ENCODE measurements around the gene APEX1.

Gene APEX1

GRCh38 chr14:20419419-20419818 is 35.6 kb upstream of the APEX1 start:
- Histone ChIP-seq H3K9me3 (ENCODE audit: control insufficient read depth, low read length) (no peaks in the 10 kb centered on the region), H3K4me3 (ENCODE audit: insufficient read depth, low read depth, low read length, poor library complexity, severe bottlenecking) (no peak overlapping the region), H3K4me1 (ENCODE audit: control insufficient read depth, insufficient read depth, low read length, poor library complexity, severe bottlenecking) (no peaks in the 10 kb centered on the region), H3K27me3 (replicated peaks; ENCODE audit: control insufficient read depth, insufficient read depth, low read length, poor library complexity, severe bottlenecking) (no peaks in the 10 kb centered on the region), H3K36me3 (ENCODE audit: control insufficient read depth, insufficient read depth, low read length) (no peaks in the 10 kb centered on the region), H3K27ac (ENCODE audit: insufficient read depth, low read length, poor library complexity, severe bottlenecking) (no peak overlapping the region)
- DNase-seq: no peak

GRCh38 chr14:20421267-20421666 is 33.8 kb upstream of the APEX1 start:
- no peaks in the 10 kb centered on the region for H3K36me3 ChIP-seq (ENCODE audit: control insufficient read depth, insufficient read depth, low read length)
- H3K9me3 ChIP-seq (ENCODE audit: control insufficient read depth, low read length): no peaks in the 10 kb centered on the region
- no peak overlapping the region for H3K4me3 ChIP-seq (ENCODE audit: insufficient read depth, low read depth, low read length, poor library complexity, severe bottlenecking)
- no peaks in the 10 kb centered on the region for H3K27me3 ChIP-seq (replicated peaks; ENCODE audit: control insufficient read depth, insufficient read depth, low read length, poor library complexity, severe bottlenecking)
- DNase-seq: no peak
- no peaks in the 10 kb centered on the region for H3K4me1 ChIP-seq (ENCODE audit: control insufficient read depth, insufficient read depth, low read length, poor library complexity, severe bottlenecking)
- no peak overlapping the region for H3K27ac ChIP-seq (ENCODE audit: insufficient read depth, low read length, poor library complexity, severe bottlenecking)

GRCh38 chr14:20422886-20423285 is 32.1 kb upstream of the APEX1 start:
- DNase-seq: no peak
- Histone ChIP-seq H3K36me3 (ENCODE audit: control insufficient read depth, insufficient read depth, low read length) (no peaks in the 10 kb centered on the region), H3K27me3 (replicated peaks; ENCODE audit: control insufficient read depth, insufficient read depth, low read length, poor library complexity, severe bottlenecking) (no peaks in the 10 kb centered on the region), H3K4me3 (ENCODE audit: insufficient read depth, low read depth, low read length, poor library complexity, severe bottlenecking) (no peak overlapping the region), H3K9me3 (ENCODE audit: control insufficient read depth, low read length) (no peaks in the 10 kb centered on the region), H3K4me1 (ENCODE audit: control insufficient read depth, insufficient read depth, low read length, poor library complexity, severe bottlenecking) (peaks cover under 1% of the 10 kb centered on the region), H3K27ac (ENCODE audit: insufficient read depth, low read length, poor library complexity, severe bottlenecking) (no peak overlapping the region)

GRCh38 chr14:20424851-20425250 is 30.2 kb upstream of the APEX1 start:
- Histone ChIP-seq H3K27ac (ENCODE audit: insufficient read depth, low read length, poor library complexity, severe bottlenecking) (no peak overlapping the region), H3K36me3 (ENCODE audit: control insufficient read depth, insufficient read depth, low read length) (no peaks in the 10 kb centered on the region), H3K4me3 (ENCODE audit: insufficient read depth, low read depth, low read length, poor library complexity, severe bottlenecking) (no peak overlapping the region), H3K27me3 (replicated peaks; ENCODE audit: control insufficient read depth, insufficient read depth, low read length, poor library complexity, severe bottlenecking) (no peaks in the 10 kb centered on the region), H3K4me1 (ENCODE audit: control insufficient read depth, insufficient read depth, low read length, poor library complexity, severe bottlenecking) (peaks cover 6% of the 10 kb centered on the region), H3K9me3 (ENCODE audit: control insufficient read depth, low read length) (no peaks in the 10 kb centered on the region)
- no peak for DNase-seq

GRCh38 chr14:20427231-20428009 is 27.6 kb upstream of the APEX1 start:
- DNase-seq: no peak
- no peaks in the 10 kb centered on the region for H3K36me3 ChIP-seq (ENCODE audit: control insufficient read depth, insufficient read depth, low read length)
- no peaks in the 10 kb centered on the region for H3K27me3 ChIP-seq (replicated peaks; ENCODE audit: control insufficient read depth, insufficient read depth, low read length, poor library complexity, severe bottlenecking)
- no peak overlapping the region for H3K4me3 ChIP-seq (ENCODE audit: insufficient read depth, low read depth, low read length, poor library complexity, severe bottlenecking)
- H3K4me1 ChIP-seq (ENCODE audit: control insufficient read depth, insufficient read depth, low read length, poor library complexity, severe bottlenecking): peaks cover 6% of the 10 kb centered on the region
- no peak overlapping the region for H3K27ac ChIP-seq (ENCODE audit: insufficient read depth, low read length, poor library complexity, severe bottlenecking)
- no peaks in the 10 kb centered on the region for H3K9me3 ChIP-seq (ENCODE audit: control insufficient read depth, low read length)

- Histone ChIP-seq H3K27me3 (replicated peaks; ENCODE audit: control insufficient read depth, insufficient read depth, low read length, poor library complexity, severe bottlenecking) (no peaks in the 10 kb centered on the region), H3K36me3 (ENCODE audit: control insufficient read depth, insufficient read depth, low read length) (no peaks in the 10 kb centered on the region), H3K27ac (ENCODE audit: insufficient read depth, low read length, poor library complexity, severe bottlenecking) (no peak overlapping the region), H3K4me1 (ENCODE audit: control insufficient read depth, insufficient read depth, low read length, poor library complexity, severe bottlenecking) (peaks cover 6% of the 10 kb centered on the region), H3K4me3 (ENCODE audit: insufficient read depth, low read depth, low read length, poor library complexity, severe bottlenecking) (no peak overlapping the region), H3K9me3 (ENCODE audit: control insufficient read depth, low read length) (no peaks in the 10 kb centered on the region)
- no peak for DNase-seq
Measured at GRCh38 chr14:20428010-20428365, 27.0 kb upstream of the APEX1 start.

GRCh38 chr14:20428802-20429201 is 26.2 kb upstream of the APEX1 start:
- Histone ChIP-seq H3K27me3 (replicated peaks; ENCODE audit: control insufficient read depth, insufficient read depth, low read length, poor library complexity, severe bottlenecking) (no peaks in the 10 kb centered on the region), H3K9me3 (ENCODE audit: control insufficient read depth, low read length) (no peaks in the 10 kb centered on the region), H3K4me3 (ENCODE audit: insufficient read depth, low read depth, low read length, poor library complexity, severe bottlenecking) (no peak overlapping the region), H3K36me3 (ENCODE audit: control insufficient read depth, insufficient read depth, low read length) (no peaks in the 10 kb centered on the region), H3K4me1 (ENCODE audit: control insufficient read depth, insufficient read depth, low read length, poor library complexity, severe bottlenecking) (peaks cover 6% of the 10 kb centered on the region), H3K27ac (ENCODE audit: insufficient read depth, low read length, poor library complexity, severe bottlenecking) (no peak overlapping the region)
- DNase-seq: no peak

- Histone ChIP-seq H3K27ac (ENCODE audit: insufficient read depth, low read length, poor library complexity, severe bottlenecking) (no peak overlapping the region), H3K4me3 (ENCODE audit: insufficient read depth, low read depth, low read length, poor library complexity, severe bottlenecking) (no peak overlapping the region), H3K9me3 (ENCODE audit: control insufficient read depth, low read length) (no peaks in the 10 kb centered on the region), H3K36me3 (ENCODE audit: control insufficient read depth, insufficient read depth, low read length) (no peaks in the 10 kb centered on the region), H3K4me1 (ENCODE audit: control insufficient read depth, insufficient read depth, low read length, poor library complexity, severe bottlenecking) (peaks cover 6% of the 10 kb centered on the region), H3K27me3 (replicated peaks; ENCODE audit: control insufficient read depth, insufficient read depth, low read length, poor library complexity, severe bottlenecking) (no peaks in the 10 kb centered on the region)
- no peak for DNase-seq
Measured at GRCh38 chr14:20429801-20430669, 25.0 kb upstream of the APEX1 start.

GRCh38 chr14:20434701-20435581 is 20.1 kb upstream of the APEX1 start:
- H3K27ac ChIP-seq (ENCODE audit: insufficient read depth, low read length, poor library complexity, severe bottlenecking): no peak overlapping the region
- no peak for DNase-seq
- no peaks in the 10 kb centered on the region for H3K9me3 ChIP-seq (ENCODE audit: control insufficient read depth, low read length)
- H3K4me1 ChIP-seq (ENCODE audit: control insufficient read depth, insufficient read depth, low read length, poor library complexity, severe bottlenecking): no peaks in the 10 kb centered on the region
- H3K27me3 ChIP-seq (replicated peaks; ENCODE audit: control insufficient read depth, insufficient read depth, low read length, poor library complexity, severe bottlenecking): no peaks in the 10 kb centered on the region
- no peak overlapping the region for H3K4me3 ChIP-seq (ENCODE audit: insufficient read depth, low read depth, low read length, poor library complexity, severe bottlenecking)
- no peaks in the 10 kb centered on the region for H3K36me3 ChIP-seq (ENCODE audit: control insufficient read depth, insufficient read depth, low read length)

Data from effector memory CD4-positive, alpha-beta T cell (primary cell).